GM19395 (cell line): ENCODE results near the gene PLEKHA6.

ENCODE experiments used
- ATAC-seq: cut with Tn5 transposase; IDR thresholded peaks from one replicate; pipeline ENCODE4 v1.9.1; 2021; ENCODE audit warnings: mild to moderate bottlenecking, moderate library complexity; ENCODE audit not compliant: unreplicated experiment

The PLEKHA6 gene

GRCh38 chr1:204287466-204287891 is 72.2 kb downstream of the PLEKHA6 start:
- ATAC-seq, result no peak

GRCh38 chr1:204286831-204287421 is 72.8 kb downstream of the PLEKHA6 start:
- ATAC-seq, result no peak

GRCh38 chr1:204286315-204286714 is 73.4 kb downstream of the PLEKHA6 start:
- ATAC-seq, result no peak

DNA sequence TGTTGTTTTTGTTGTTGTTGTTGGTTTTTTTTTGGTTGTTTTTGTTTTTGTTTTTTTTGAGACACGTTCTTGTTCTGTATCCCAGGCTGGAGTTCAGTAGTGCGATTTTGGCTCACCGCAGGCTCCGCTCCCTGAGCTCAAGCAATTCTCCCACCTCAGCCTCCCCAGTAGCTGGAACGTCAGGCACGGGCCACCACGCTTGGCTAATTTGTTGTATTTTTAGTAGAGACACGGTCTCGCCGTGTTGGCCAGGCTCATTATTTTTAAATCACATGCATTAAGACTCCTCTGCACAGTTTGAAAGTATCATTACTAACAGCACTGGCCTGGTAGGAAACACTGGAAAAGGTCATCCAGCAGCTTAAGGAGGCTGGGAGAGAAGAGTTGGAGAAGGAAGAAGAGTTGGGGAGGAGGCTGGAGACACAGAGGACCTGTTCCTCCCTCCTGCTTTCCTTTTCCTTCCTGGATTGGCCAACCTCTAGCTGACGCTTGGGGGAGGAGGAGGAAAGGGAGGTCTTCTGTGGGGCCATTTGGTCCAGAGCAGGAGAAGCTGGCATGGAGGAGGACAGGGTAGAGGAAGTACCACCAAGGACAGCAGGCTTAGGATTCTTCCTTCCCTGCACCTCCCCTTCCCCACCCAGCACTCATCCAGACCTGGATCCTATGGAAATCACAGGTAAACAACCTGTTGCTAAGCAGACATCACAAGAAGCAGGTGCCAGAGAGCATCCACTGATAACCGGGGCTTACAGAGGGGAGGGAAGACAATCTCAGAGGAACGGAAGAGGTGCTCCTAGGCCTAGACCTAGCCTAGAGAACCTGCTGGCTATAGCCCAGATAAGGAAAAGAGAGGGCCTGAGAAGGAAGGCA is 74.1 kb downstream of the PLEKHA6 start:
- ATAC-seq, result no peak

DNA sequence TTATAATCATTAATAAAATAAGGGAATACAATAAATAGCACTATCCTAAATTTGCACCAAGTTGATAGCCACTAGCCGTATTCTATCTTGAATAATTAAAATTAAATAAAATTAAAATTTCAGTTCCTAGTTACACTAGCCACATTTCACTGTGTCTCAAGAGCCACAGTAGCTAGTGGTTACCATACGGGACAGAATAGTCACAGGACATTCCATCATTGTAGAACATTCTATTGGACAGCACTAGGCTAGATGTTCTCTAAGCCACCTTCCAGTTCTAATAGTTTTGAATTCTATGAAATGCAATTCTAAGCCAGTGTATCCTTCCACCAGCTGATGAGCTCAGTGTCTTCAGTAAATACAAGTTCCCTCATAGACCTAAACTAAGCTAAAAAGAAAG is 74.8 kb downstream of the PLEKHA6 start:
- ATAC-seq, result no peak

DNA sequence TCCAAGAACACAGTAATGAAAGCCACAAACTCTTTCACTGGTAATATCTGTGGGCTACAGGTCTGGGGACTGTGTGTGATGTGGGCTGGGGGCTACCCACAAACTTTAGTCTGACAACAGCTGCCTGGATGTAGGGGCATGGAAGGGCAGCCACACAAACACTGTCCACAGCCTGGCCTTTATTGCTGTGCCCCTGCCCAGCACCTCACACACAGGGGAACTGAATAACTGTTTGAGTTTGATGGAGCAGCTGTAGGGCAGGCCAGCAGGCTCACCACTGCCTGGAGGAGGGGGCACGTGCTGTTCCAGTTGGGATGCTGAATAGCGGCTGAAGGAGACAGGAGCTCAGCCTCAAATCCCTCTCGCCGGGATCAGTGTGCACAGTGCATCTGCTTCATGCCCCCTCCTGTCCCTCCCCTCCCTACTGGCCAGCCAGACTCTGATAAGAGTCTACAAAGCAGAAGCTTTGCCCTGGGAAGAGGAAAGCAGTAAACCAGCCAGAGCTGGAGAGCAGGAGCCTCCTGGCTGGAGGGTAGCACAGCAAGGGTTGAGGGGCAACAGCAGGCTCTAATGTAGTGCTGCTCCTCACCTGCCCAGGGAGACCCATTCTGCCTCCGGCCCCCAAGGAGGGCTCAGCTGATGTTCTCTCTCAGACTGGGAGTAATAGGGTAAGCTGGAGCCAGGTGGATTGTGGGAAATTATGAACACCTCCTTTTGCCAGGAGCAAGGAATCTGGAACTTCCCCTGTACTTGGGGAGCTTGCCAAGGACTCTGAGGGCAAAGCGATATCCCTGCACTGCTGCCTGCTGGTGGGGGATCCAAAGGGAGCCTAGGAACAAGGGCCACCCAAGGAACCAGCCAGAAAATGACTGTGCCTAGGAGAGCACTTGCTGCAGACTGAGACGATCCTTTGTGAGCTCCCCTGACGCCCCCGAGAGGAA is 75.7 kb downstream of the PLEKHA6 start:
- no peak for ATAC-seq

DNA sequence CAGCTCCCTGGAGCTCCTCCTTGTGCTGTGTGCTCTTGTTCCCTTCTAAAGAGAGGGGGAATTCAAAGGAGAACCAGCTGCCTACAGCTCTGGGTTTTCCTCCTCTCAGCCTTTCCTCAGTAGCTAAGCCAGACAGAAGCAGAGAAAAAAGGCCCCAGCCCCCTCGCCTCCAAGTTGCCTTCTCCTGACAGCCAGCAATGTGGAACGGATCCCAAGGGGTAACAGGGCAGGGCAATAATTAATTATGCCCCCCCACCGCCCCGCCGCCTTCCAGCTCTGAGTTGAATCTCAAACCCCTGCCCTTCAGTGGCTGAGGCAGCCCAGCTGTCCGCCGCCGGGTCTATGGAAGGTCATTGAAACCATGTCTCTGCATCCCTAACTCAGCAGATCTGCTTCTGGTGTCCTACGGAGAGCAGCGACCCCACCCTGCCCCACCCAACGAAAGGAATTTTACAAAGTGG is 76.9 kb downstream of the PLEKHA6 start:
- no peak for ATAC-seq

- no peak for ATAC-seq
These were observed 79.4 kb downstream of the PLEKHA6 start for GRCh38 chr1:204280099-204280961.

DNA sequence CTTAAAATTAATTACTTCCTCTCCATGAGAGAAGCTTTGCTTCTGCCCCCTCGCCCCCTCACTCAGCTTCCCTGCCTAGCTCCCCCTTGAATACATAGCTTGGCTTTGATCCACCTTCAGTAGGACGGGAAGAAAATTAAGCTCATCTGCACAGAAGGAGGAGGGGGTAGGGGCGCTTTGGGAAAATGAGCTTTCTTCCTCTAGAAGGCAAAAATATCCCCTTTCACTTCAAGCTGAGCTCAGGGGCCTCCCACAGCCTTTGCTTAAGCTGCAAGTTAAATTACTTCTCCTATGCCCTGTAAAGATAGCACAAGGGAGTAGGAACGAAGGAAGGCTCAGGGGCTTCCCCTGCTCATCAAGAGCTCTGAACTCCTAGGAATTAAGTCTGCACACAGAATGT is 80.8 kb downstream of the PLEKHA6 start:
- ATAC-seq, result no peak

DNA sequence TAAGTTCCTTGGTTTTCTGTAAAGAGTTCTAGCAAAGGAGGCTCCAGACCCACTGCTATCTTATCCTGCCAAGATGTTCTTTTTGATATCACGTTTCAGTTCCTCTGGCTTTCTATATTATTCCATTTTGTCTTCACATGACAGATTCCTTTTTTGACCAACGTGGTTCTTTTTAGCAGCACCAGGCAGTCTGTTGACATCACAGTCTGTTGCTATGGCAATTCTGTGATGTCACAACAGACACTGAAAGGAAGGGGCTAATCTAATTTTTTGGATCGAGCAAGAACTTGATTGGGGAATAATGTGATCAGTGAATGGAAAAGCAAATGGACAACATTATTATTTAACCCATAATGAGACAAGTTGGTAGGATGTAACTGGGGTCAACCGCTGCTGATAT is 81.5 kb downstream of the PLEKHA6 start:
- no peak for ATAC-seq

- ATAC-seq, result no peak
These were observed 82.0 kb downstream of the PLEKHA6 start for GRCh38 chr1:204277563-204278219.

DNA sequence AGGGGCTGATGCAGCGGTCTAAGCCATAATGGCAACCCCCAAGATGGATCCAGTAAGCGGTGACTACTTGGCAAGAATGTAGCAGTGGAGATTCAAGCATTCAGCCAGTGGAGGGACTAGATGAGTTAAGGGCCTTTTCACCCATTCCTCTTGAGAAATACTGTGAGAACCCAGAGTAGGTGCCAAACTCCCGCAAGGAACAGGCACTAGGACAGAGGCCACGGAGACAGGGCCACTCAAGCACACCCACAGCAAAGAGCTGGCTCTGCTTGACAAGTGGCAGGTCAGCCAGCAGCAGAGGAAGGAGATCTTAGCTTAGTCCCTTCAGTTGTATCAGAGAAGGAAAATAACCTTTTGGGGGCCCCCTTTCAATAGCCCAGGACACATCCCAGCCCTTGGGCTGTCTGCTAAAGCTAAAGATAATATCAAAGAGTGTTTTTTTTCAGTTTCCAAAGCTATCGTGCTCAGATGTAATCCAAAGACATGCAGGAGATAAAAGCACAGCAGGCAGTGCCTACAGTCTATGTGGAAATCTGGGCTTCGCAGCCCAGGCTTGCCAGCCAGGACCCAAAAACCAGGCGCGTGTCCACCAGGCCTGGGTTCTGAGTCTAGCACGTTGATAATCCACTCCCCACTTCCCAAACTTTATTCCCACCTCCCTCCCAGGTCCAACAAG is 83.9 kb downstream of the PLEKHA6 start:
- no peak for ATAC-seq

DNA sequence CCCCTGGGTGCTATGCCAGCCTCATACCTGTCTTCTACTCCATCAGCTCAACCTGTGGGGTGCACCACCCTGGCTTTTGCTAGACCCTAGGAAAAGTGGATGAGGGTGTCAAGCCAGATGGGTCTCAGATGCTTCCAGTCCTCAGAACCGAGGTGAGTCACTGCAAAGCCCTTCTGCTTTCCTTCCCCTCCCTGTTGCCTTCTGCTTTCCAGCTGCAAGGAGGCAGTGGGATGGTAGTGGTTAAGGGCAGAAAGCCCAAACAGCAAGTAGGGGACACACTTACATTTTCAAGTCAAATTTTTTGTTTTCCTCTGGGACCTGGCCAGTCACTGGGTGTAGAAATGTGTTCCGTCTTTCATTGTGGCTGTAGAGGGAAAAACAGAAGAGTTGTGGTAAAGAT is 85.3 kb downstream of the PLEKHA6 start:
- ATAC-seq, result no peak

- ATAC-seq, result no peak
These were observed 87.2 kb downstream of the PLEKHA6 start for GRCh38 chr1:204272505-204272904.

GRCh38 chr1:204271970-204272369 is 87.8 kb downstream of the PLEKHA6 start:
- no peak for ATAC-seq

DNA sequence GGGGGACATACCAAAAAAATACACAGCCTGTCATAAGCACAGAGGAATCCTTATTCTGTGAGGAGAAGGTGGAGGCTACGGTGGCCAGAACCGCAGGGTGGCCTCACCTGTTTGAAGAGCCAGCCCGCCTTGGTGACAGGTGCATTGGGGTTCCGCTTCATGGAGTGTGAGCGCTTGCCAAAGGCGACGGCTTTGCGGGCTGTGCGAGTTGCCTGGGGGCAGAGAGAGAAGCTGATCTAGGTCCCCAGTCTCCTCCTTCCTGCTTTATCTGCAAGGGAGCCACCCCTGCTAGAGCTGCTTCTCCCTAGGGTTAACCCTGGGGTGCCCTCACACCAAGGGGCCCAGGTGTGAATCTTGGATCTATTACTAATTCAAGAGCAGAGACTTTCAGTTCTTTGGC is 91.6 kb downstream of the PLEKHA6 start:
- ATAC-seq, result no peak

- ATAC-seq, result no peak
These were observed 92.5 kb downstream of the PLEKHA6 start for GRCh38 chr1:204267191-204267601.

DNA sequence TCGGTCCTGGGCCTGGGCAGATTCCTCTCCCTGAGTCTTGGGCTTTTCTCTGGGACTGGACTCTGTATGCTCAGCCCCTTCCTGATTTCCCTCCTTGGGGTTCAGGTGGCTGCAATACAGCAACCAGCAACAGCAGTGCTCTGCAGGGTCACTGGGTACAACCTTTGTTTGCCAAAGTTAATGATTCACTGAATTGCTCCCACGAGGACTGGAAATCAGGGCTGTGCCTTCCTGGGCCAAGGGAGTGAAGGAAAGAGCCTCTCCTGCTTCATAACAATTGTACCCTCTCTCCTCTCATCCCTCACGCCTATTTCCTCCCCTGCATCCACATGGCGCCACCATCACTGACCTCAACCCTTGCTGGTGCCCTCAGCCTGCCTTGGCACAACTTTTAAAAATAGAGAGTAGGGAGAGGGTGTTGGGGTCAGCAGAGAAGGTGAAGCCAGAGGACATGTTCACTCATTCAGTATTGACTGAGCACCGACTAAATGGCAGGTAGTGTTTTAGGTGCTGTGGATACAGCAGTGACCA is 93.2 kb downstream of the PLEKHA6 start:
- no peak for ATAC-seq

DNA sequence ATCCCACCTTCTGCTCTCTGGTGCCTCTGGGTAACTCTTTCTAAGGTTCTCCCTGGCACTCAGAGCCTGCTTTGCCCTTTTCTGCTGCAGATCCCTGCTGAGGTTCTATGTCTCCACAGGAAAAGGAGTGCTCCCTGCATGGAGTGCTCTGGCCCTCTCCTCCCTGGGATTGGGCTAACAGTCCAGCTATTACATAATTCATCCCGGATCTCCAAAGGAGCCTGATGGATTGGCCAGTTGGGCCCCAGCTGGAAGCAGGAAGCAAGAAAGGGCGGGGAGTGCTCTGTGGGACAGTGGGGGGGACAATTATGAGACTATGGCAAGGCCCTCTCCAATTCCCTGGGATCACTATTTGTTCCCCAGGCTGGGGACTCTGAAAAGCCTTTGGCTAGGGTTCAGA is 94.1 kb downstream of the PLEKHA6 start:
- ATAC-seq, result no peak
